HUDEP-2 (cell line): ENCODE data around the gene PLCB1.
"Not testable (repeated sequence)": the region's sequence is repeated elsewhere in the genome, so short reads cannot be mapped to it uniquely, and the experiment has no call there.

Experiments
- DNase-seq, 76 experiments: peaks; one replicate each; lab custom pipeline; 2025; ENCODE audit not compliant: unreplicated experiment in 76 of 76; lab: John Stamatoyannopoulos, UW

PLCB1 gene

GRCh38 chr20:8844179-8844578 is 712.1 kb downstream of the PLCB1 start:
- DNase-seq = no peak

GRCh38 chr20:8849990-8850389 is 717.9 kb downstream of the PLCB1 start:
- no peak for DNase-seq

GRCh38 chr20:8851446-8851845 is 719.4 kb downstream of the PLCB1 start:
- no peak for DNase-seq

GRCh38 chr20:8851919-8852318 is 719.9 kb downstream of the PLCB1 start:
- not testable (repeated sequence) for DNase-seq

GRCh38 chr20:8853211-8853610 is 721.1 kb downstream of the PLCB1 start:
- not testable (repeated sequence) for DNase-seq

GRCh38 chr20:8853805-8854338 is 721.8 kb downstream of the PLCB1 start:
- peak in 25 of 76 experiments; percentile 0 to 40 (median 18) for DNase-seq

GRCh38 chr20:8854571-8854970 is 722.5 kb downstream of the PLCB1 start:
- no peak for DNase-seq

GRCh38 chr20:8855315-8855714 is 723.2 kb downstream of the PLCB1 start:
- DNase-seq = no peak

GRCh38 chr20:8856668-8857067 is 724.6 kb downstream of the PLCB1 start:
- DNase-seq = no peak

- no peak for DNase-seq
These were observed 726.2 kb downstream of the PLCB1 start for GRCh38 chr20:8858181-8858787.

- no peak for DNase-seq
These were observed 728.0 kb downstream of the PLCB1 start for GRCh38 chr20:8860011-8860495.

GRCh38 chr20:8862092-8862491 is 730.0 kb downstream of the PLCB1 start:
- no peak for DNase-seq

GRCh38 chr20:8865636-8866035 is 733.6 kb downstream of the PLCB1 start:
- DNase-seq = no peak

- no peak for DNase-seq
These were observed 735.1 kb downstream of the PLCB1 start for GRCh38 chr20:8867038-8867740.

GRCh38 chr20:8870652-8871051 is 738.6 kb downstream of the PLCB1 start:
- DNase-seq = no peak

- DNase-seq = no peak
These were observed 742.4 kb downstream of the PLCB1 start for GRCh38 chr20:8874437-8874836.

GRCh38 chr20:8875586-8875985 is 743.5 kb downstream of the PLCB1 start:
- DNase-seq = no peak

GRCh38 chr20:8876366-8876765 is 744.3 kb downstream of the PLCB1 start:
- DNase-seq = no peak

GRCh38 chr20:8877294-8877693 is 745.2 kb downstream of the PLCB1 start:
- DNase-seq = no peak

GRCh38 chr20:8879669-8880068 is 747.6 kb downstream of the PLCB1 start:
- no peak for DNase-seq

GRCh38 chr20:8880085-8880853 is 748.2 kb downstream of the PLCB1 start:
- DNase-seq = no peak
